ENCODE results near the gene SPIB. TPM values are rescaled to one million over a fixed set of nuclear protein-coding genes. Genes with fewer than 3 reads are reported as not detected.
"Not testable (repeated sequence)": the region's sequence is repeated elsewhere in the genome, so short reads cannot be mapped to it uniquely, and the experiment has no call there.

SPIB gene
- total and polyA plus RNA-seq, 3 experiments from 2014 or later: 0.52 to 2.2 (median 1.00) TPM

DNA sequence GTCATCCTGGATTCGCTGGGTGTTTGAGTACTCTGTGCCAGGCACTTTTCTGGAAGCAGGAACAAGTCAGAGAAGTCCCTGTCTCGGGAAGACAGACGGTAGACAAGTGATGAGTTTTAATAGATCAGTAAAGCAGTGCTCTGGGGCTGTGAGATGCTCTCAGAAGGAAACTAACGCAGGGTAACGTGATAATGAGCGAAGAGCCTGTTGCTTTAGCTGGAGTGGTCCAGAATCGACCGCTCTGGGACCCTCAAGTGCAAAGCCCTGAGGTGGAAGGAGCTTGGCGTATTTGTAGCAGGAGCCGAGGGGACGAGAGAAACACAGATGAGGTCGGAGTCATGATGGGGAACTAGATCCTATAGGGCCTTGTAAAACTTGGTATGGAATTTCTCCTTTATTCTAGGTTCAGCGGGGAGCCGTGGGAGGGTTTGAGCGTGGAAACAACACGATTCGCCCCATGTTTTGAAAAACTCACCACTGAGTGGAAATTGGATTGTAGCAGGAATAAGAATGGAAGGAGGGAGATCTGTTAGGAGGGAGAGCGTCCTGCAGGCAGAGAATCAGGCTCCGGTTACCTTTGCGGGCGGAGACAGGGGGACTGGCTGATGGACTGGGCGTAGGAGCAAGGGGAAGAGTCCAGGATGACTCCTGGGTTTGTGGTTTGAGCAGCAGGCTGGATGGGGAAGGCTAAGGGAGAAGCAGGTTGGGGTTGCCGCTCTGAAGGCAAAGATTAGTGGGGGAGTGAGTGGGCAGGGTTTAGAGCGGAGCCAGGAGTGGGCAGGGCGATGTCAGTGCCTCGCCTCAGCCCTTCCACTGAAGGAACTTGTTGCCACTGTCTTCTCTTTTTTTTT is 33.8 kb upstream of the SPIB start:
- ChIA-PET CTCF (interaction anchor here (1.2 to 1.6 kb wide), 3 partner anchors 16 to 399 kb away, joined by 3 to 7 read pairs (median 7); no protein-coding TSS in a partner anchor), POLR2A (interaction anchor here (0.5 to 2.0 kb wide), 6 partner anchors 9 to 126 kb away, joined by 3 to 13 read pairs (median 6); partner anchors contain the start of genes JOSD2 and NR1H2)
- Histone ChIP-seq H3K36me3 (ENCODE audit: insufficient read depth, low read length) (peaks cover 8% of the 10 kb centered on the region), H3K27ac (ENCODE audit: low read depth, low read length) (peak overlapping the region; percentile 44), H3K27me3 (ENCODE audit: insufficient read depth, low read length, poor library complexity, severe bottlenecking) (no peaks in the 10 kb centered on the region), H3K4me1 (ENCODE audit: insufficient read depth, low read length) (peaks cover 16% of the 10 kb centered on the region), H3K9me3 (ENCODE audit: low read length) (no peaks in the 10 kb centered on the region), H3K4me3 (ENCODE audit: low read length) (peak overlapping the region; percentile 46)
- H3K27me3 Mint-ChIP-seq: peaks cover 0 to 8% of the 10 kb centered on the region in 2 donors
- H3K27ac Mint-ChIP-seq: peak overlapping the region; percentile 84 to 97 (median 90)
- H3K4me3 Mint-ChIP-seq: peak overlapping the region; percentile 85 to 97 (median 93)
- peaks cover 28 to 38% (median 32%) of the 10 kb centered on the region in 3 donors for H3K4me1 Mint-ChIP-seq
- no peak for DNase-seq
- H3K9me3 Mint-ChIP-seq: peaks cover 0 to 3% (median 0%) of the 10 kb centered on the region in 5 donors
- peaks cover 0 to 52% (median 2%) of the 10 kb centered on the region in 3 donors for H3K36me3 Mint-ChIP-seq

- no peak overlapping the region for H3K27ac ChIP-seq (ENCODE audit: low read depth, low read length)
- H3K27ac Mint-ChIP-seq: peak overlapping the region in 3 of 8 donors; percentile 47 to 83 (median 73)
- peaks cover 16% of the 10 kb centered on the region for H3K4me1 ChIP-seq (ENCODE audit: insufficient read depth, low read length)
- H3K9me3 ChIP-seq (ENCODE audit: low read length): no peaks in the 10 kb centered on the region
- POLR2A ChIA-PET: no interaction called here
- H3K27me3 Mint-ChIP-seq: peaks cover 0 to 8% of the 10 kb centered on the region in 2 donors
- H3K27me3 ChIP-seq (ENCODE audit: insufficient read depth, low read length, poor library complexity, severe bottlenecking): no peaks in the 10 kb centered on the region
- peaks cover 26 to 32% (median 28%) of the 10 kb centered on the region in 3 donors for H3K4me1 Mint-ChIP-seq
- H3K36me3 ChIP-seq (ENCODE audit: insufficient read depth, low read length): peaks cover 4% of the 10 kb centered on the region
- H3K4me3 ChIP-seq (ENCODE audit: low read length): no peak overlapping the region
- CTCF ChIA-PET: interaction anchor here (1.8 kb wide), 1 partner anchor 19 kb away, joined by 4 read pairs; no protein-coding TSS in a partner anchor
- H3K9me3 Mint-ChIP-seq: peaks cover 0 to 3% (median 0%) of the 10 kb centered on the region in 5 donors
- peaks cover 0 to 38% (median 0%) of the 10 kb centered on the region in 3 donors for H3K36me3 Mint-ChIP-seq
- peak overlapping the region in 3 of 7 donors; percentile 9 to 80 (median 38) for H3K4me3 Mint-ChIP-seq
- no peak for DNase-seq
Measured at GRCh38 chr19:50387176-50387867, 31.4 kb upstream of the SPIB start.

DNA sequence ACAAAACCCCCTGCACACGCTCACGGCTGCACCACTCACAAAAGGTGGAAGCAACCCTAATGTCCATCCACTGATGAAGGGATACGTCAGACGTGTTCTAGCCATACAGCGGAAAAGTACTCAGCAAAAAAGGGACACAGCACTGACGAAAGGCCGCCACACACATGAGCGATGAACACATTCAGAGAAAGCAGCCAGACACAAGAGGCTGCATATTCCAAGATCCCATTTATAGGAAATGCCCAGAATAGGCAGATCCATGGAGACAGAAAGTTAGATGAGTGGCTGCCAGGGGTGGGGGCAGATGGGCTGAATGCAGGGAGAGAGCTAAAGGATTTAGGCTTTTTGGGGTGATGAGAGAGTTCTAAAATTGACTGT is 30.9 kb upstream of the SPIB start:
- H3K27ac Mint-ChIP-seq: peak overlapping the region in 3 of 8 donors; percentile 34 to 73 (median 47)
- CTCF ChIA-PET: interaction anchor here (1.8 kb wide), 1 partner anchor 19 kb away, joined by 4 read pairs; no protein-coding TSS in a partner anchor

GRCh38 chr19:50390295-50390694 is 28.4 kb upstream of the SPIB start:
- H3K4me1 ChIP-seq (ENCODE audit: insufficient read depth, low read length); H3K9me3 ChIP-seq (ENCODE audit: low read length); POLR2A ChIA-PET; H3K9me3 Mint-ChIP-seq; H3K36me3 ChIP-seq (ENCODE audit: insufficient read depth, low read length); H3K27me3 ChIP-seq (ENCODE audit: insufficient read depth, low read length, poor library complexity, severe bottlenecking); CTCF ChIA-PET; H3K4me1 Mint-ChIP-seq; H3K27me3 Mint-ChIP-seq; H3K27ac ChIP-seq (ENCODE audit: low read depth, low read length); H3K4me3 ChIP-seq (ENCODE audit: low read length); H3K4me3 Mint-ChIP-seq; H3K27ac Mint-ChIP-seq; DNase-seq: not testable (repeated sequence)
- peaks cover 0 to 31% (median 0%) of the 10 kb centered on the region in 3 donors for H3K36me3 Mint-ChIP-seq

More for the DNA sequence above, 30.9 kb upstream of the SPIB start:
- Histone ChIP-seq H3K4me3 (ENCODE audit: low read length) (no peak overlapping the region), H3K27me3 (ENCODE audit: insufficient read depth, low read length, poor library complexity, severe bottlenecking) (no peaks in the 10 kb centered on the region), H3K27ac (ENCODE audit: low read depth, low read length) (no peak overlapping the region), H3K9me3 (ENCODE audit: low read length) (no peaks in the 10 kb centered on the region), H3K36me3 (ENCODE audit: insufficient read depth, low read length) (peaks cover 4% of the 10 kb centered on the region), H3K4me1 (ENCODE audit: insufficient read depth, low read length) (peaks cover 16% of the 10 kb centered on the region)
- peak overlapping the region in 3 of 7 donors; percentile 9 to 80 (median 38) for H3K4me3 Mint-ChIP-seq
- DNase-seq: no peak
- H3K27me3 Mint-ChIP-seq: peaks cover 0 to 8% of the 10 kb centered on the region in 2 donors
- H3K4me1 Mint-ChIP-seq: peaks cover 26 to 32% (median 28%) of the 10 kb centered on the region in 3 donors
- H3K36me3 Mint-ChIP-seq: peaks cover 0 to 33% (median 0%) of the 10 kb centered on the region in 3 donors
- POLR2A ChIA-PET: no interaction called here
- H3K9me3 Mint-ChIP-seq: peaks cover 0 to 3% (median 0%) of the 10 kb centered on the region in 5 donors

- H3K27me3 Mint-ChIP-seq; H3K36me3 ChIP-seq (ENCODE audit: insufficient read depth, low read length); H3K27ac Mint-ChIP-seq; H3K27ac ChIP-seq (ENCODE audit: low read depth, low read length); H3K4me3 ChIP-seq (ENCODE audit: low read length); H3K4me3 Mint-ChIP-seq; DNase-seq; H3K4me1 ChIP-seq (ENCODE audit: insufficient read depth, low read length); H3K4me1 Mint-ChIP-seq; CTCF ChIA-PET; POLR2A ChIA-PET; H3K9me3 ChIP-seq (ENCODE audit: low read length); H3K27me3 ChIP-seq (ENCODE audit: insufficient read depth, low read length, poor library complexity, severe bottlenecking); H3K9me3 Mint-ChIP-seq: not testable (repeated sequence)
- H3K36me3 Mint-ChIP-seq: peaks cover 0 to 32% (median 1%) of the 10 kb centered on the region in 3 donors
Measured at GRCh38 chr19:50390952-50391351, 27.8 kb upstream of the SPIB start.

DNA sequence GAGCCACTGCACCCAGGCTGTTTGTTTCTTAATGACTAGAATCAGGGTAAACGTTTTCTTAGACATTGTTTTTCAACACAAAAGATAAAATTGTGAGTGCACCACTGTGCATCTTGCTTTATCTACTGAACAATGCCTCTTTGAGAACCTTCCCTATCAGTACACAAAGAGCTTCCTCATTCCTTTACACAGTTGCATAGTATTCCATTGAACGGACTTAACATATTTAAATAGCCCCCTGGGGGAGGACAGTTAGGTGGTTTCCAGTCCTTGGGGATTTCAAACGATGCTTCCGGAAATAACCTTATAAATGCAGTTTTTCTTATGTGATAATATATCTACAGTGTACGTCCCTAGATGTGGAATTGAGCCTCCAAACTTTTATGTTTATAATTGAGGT is 26.0 kb upstream of the SPIB start:
- H3K27ac ChIP-seq (ENCODE audit: low read depth, low read length): no peak overlapping the region
- Mint-ChIP-seq H3K9me3 (no peaks in the 10 kb centered on the region), H3K4me1 (peaks cover under 1 to 2% (median 2%) of the 10 kb centered on the region in 3 donors), H3K36me3 (peaks cover 0 to 28% (median 3%) of the 10 kb centered on the region in 3 donors), H3K27ac (no peak overlapping the region), H3K27me3 (no peaks in the 10 kb centered on the region), H3K4me3 (no peak overlapping the region)
- H3K9me3 ChIP-seq (ENCODE audit: low read length): no peaks in the 10 kb centered on the region
- H3K27me3 ChIP-seq (ENCODE audit: insufficient read depth, low read length, poor library complexity, severe bottlenecking): no peaks in the 10 kb centered on the region
- peaks cover 2% of the 10 kb centered on the region for H3K36me3 ChIP-seq (ENCODE audit: insufficient read depth, low read length)
- no peak for DNase-seq
- POLR2A ChIA-PET: no interaction called here
- CTCF ChIA-PET: no interaction called here
- H3K4me3 ChIP-seq (ENCODE audit: low read length): no peak overlapping the region
- H3K4me1 ChIP-seq (ENCODE audit: insufficient read depth, low read length): no peaks in the 10 kb centered on the region

DNA sequence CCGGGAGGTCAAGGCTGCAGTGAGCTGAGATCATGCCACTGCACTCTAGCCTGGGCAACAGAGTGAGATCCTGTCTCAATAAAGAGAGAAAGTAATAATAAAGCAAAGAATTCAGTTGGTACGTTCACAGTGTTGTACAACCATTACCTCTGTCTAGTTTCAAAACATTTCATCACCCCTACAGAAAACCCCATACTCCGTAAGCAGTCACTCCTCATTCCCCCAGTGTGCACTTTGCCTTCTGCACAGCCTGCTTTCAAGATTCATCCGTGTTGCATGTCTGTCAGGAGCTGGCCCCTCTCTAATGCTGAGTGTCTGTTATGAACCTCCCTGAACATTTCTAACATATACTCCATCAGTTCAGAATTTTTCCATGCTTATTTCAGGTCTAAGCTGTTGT is 25.1 kb upstream of the SPIB start:
- H3K27me3 Mint-ChIP-seq: no peaks in the 10 kb centered on the region
- peaks cover 0 to 28% (median 6%) of the 10 kb centered on the region in 3 donors for H3K36me3 Mint-ChIP-seq
- no peak overlapping the region for H3K27ac Mint-ChIP-seq
- H3K36me3 ChIP-seq (ENCODE audit: insufficient read depth, low read length): no peaks in the 10 kb centered on the region
- no peak overlapping the region for H3K4me3 Mint-ChIP-seq
- H3K9me3 ChIP-seq (ENCODE audit: low read length): no peaks in the 10 kb centered on the region
- H3K27ac ChIP-seq (ENCODE audit: low read depth, low read length): no peak overlapping the region
- H3K4me1 ChIP-seq (ENCODE audit: insufficient read depth, low read length): no peaks in the 10 kb centered on the region
- H3K9me3 Mint-ChIP-seq: no peaks in the 10 kb centered on the region
- ChIA-PET POLR2A (no interaction called here), CTCF (no interaction called here)
- DNase-seq: no peak
- no peaks in the 10 kb centered on the region for H3K27me3 ChIP-seq (ENCODE audit: insufficient read depth, low read length, poor library complexity, severe bottlenecking)
- no peak overlapping the region for H3K4me3 ChIP-seq (ENCODE audit: low read length)
- peaks cover 0 to 5% (median 0%) of the 10 kb centered on the region in 3 donors for H3K4me1 Mint-ChIP-seq

- ChIA-PET POLR2A (no interaction called here), CTCF (no interaction called here)
- H3K4me1 Mint-ChIP-seq: peaks cover 0 to 5% (median 0%) of the 10 kb centered on the region in 3 donors
- Histone ChIP-seq H3K36me3 (ENCODE audit: insufficient read depth, low read length) (no peaks in the 10 kb centered on the region), H3K27me3 (ENCODE audit: insufficient read depth, low read length, poor library complexity, severe bottlenecking) (no peaks in the 10 kb centered on the region), H3K4me3 (ENCODE audit: low read length) (no peak overlapping the region), H3K4me1 (ENCODE audit: insufficient read depth, low read length) (no peaks in the 10 kb centered on the region), H3K9me3 (ENCODE audit: low read length) (no peaks in the 10 kb centered on the region), H3K27ac (ENCODE audit: low read depth, low read length) (no peak overlapping the region)
- no peaks in the 10 kb centered on the region for H3K27me3 Mint-ChIP-seq
- no peaks in the 10 kb centered on the region for H3K9me3 Mint-ChIP-seq
- peaks cover 0 to 29% (median 6%) of the 10 kb centered on the region in 3 donors for H3K36me3 Mint-ChIP-seq
- H3K27ac Mint-ChIP-seq: no peak overlapping the region
- no peak for DNase-seq
- no peak overlapping the region for H3K4me3 Mint-ChIP-seq
Measured at GRCh38 chr19:50394017-50394416, 24.7 kb upstream of the SPIB start.

Data from CD8-positive, alpha-beta memory T cell (primary cell).